CD4-positive, alpha-beta T cell (primary cell): ENCODE data around the gene SND1. TPM values are rescaled to one million over a fixed set of nuclear protein-coding genes. Genes with fewer than 3 reads are reported as not detected.

Experiments
- ATAC-seq: fragments of 200-7000 bp; cut with Tn5 transposase; one replicate; pipeline ENCODE4 v1.10.0; 2022; ENCODE audit warnings: mild to moderate bottlenecking; ENCODE audit not compliant: poor library complexity
- CTCF ChIA-PET: fragments of 350-600 bp; sonication (Branson Sonifier 250); formaldehyde crosslinking; loops from one replicate; lab custom pipeline; 2021; ENCODE audit warnings: antibody characterized with exemption, inconsistent platforms; lab: Charles Lee
- POLR2A ChIA-PET: fragments of 350-600 bp; sonication (Branson Sonifier 250); formaldehyde crosslinking; loops from one replicate; lab custom pipeline; 2021; ENCODE audit warnings: antibody characterized with exemption, inconsistent platforms; lab: Charles Lee
- DNase-seq, 14 experiments: peaks; one replicate each; pipeline ENCODE4 v3.0.0-alpha.2; 2013 to 2020; ENCODE audit warnings: mixed read lengths in 2 of 14
- H3K27ac ChIP-seq, 2 donors: one replicate each; pipeline versions ENCODE4 v1.5.1 to v1.7.0; 2013; ENCODE audit warnings: low read length in 2 of 2, low read depth in 1 of 2, mild to moderate bottlenecking in 1 of 2
- H3K27me3 ChIP-seq, 2 experiments: 1 replicate in 1 of 2; 2 replicates in 1 of 2; pipeline versions ENCODE4 v1.6.1 to v1.7.0; 2013; ENCODE audit warnings: low read length in 2 of 2, control low read depth in 1 of 2, mild to moderate bottlenecking in 1 of 2, moderate library complexity in 1 of 2; ENCODE audit not compliant: insufficient read depth in 2 of 2, control insufficient read depth in 1 of 2
- H3K36me3 ChIP-seq: one replicate; pipeline ENCODE4 v1.6.1; 2013; ENCODE audit warnings: low read length, control low read depth; ENCODE audit not compliant: insufficient read depth
- H3K4me1 ChIP-seq: one replicate; pipeline ENCODE4 v1.6.1; 2013; ENCODE audit warnings: low read length, control low read depth; ENCODE audit not compliant: insufficient read depth
- H3K4me3 ChIP-seq: one replicate; pipeline ENCODE4 v1.5.1; 2013; ENCODE audit warnings: mild to moderate bottlenecking, low read length, moderate library complexity
- H3K9me3 ChIP-seq, 2 experiments: 1 replicate in 1 of 2; 2 replicates in 1 of 2; pipeline versions ENCODE4 v1.6.1 to v1.7.0; 2013; ENCODE audit warnings: low read length in 2 of 2, mild to moderate bottlenecking in 2 of 2, control low read depth in 1 of 2, moderate library complexity in 1 of 2; ENCODE audit not compliant: control insufficient read depth in 1 of 2, insufficient read depth in 1 of 2
- H3K27ac Mint-ChIP-seq: one replicate; pipeline ENCODE4 v1.8.0; 2020; ENCODE audit warnings: mixed read lengths
- H3K27me3 Mint-ChIP-seq: one replicate; pipeline ENCODE4 v1.8.0; 2021; ENCODE audit warnings: mixed read lengths
- H3K36me3 Mint-ChIP-seq: one replicate; pipeline ENCODE4 v1.8.0; 2021; ENCODE audit warnings: low read depth, mixed read lengths
- H3K4me1 Mint-ChIP-seq: one replicate; pipeline ENCODE4 v1.8.0; 2021; ENCODE audit warnings: low read depth, mixed read lengths
- H3K4me3 Mint-ChIP-seq: one replicate; pipeline ENCODE4 v1.8.0; 2020; ENCODE audit warnings: mild to moderate bottlenecking, mixed read lengths
- H3K9me3 Mint-ChIP-seq: one replicate; pipeline ENCODE4 v1.8.0; 2020; ENCODE audit warnings: mixed read lengths
- intact Hi-C, 2 experiments: fragments of 100-400 bp; cut with DNase I in 1 of 2; cut with micrococcal nuclease in 1 of 2; formaldehyde crosslinking; loops; one replicate each; pipeline versions ENCODE4 v1.15.1 to v1.9.0; 2023 to 2025; cut with DNase I, micrococcal nuclease
- total RNA-seq, 174 experiments: library from RNA in 2 of 174; stranded (reverse) in 2 of 174; gene quantifications; one replicate each; pipeline ENCODE4 v1.2.3 and lab custom pipeline; 2021 to 2026
- TF ChIP-seq, protein P1 (sequence below): fragments of 200-600 bp; IDR thresholded peaks from one replicate; pipeline ENCODE4 v1.8.0; 2022; ENCODE audit warnings: antibody characterized with exemption, mild to moderate bottlenecking

The SND1 gene
- total RNA-seq, 2 experiments from 2014 or later = 104 to 113 TPM

GRCh38 chr7:128100225-128100948 lies 448.4 kb downstream of the SND1 start:
- DNase-seq = no peak
- no peak overlapping the region for H3K4me3 Mint-ChIP-seq
- Histone ChIP-seq H3K9me3 (peaks cover 0 to 9% of the 10 kb centered on the region in 2 experiments), H3K27me3 (no peaks in the 10 kb centered on the region), H3K27ac (no peak overlapping the region), H3K36me3 (no peaks in the 10 kb centered on the region), H3K4me3 (no peak overlapping the region), H3K4me1 (peaks cover 27% of the 10 kb centered on the region)
- intact Hi-C loops = no loop called here
- CTCF ChIA-PET = no interaction called here
- H3K9me3 Mint-ChIP-seq = no peaks in the 10 kb centered on the region
- no peaks in the 10 kb centered on the region for H3K27me3 Mint-ChIP-seq
- H3K27ac Mint-ChIP-seq = peak overlapping the region; percentile 56
- ATAC-seq = no peak
- TF ChIP-seq, protein P1, sequence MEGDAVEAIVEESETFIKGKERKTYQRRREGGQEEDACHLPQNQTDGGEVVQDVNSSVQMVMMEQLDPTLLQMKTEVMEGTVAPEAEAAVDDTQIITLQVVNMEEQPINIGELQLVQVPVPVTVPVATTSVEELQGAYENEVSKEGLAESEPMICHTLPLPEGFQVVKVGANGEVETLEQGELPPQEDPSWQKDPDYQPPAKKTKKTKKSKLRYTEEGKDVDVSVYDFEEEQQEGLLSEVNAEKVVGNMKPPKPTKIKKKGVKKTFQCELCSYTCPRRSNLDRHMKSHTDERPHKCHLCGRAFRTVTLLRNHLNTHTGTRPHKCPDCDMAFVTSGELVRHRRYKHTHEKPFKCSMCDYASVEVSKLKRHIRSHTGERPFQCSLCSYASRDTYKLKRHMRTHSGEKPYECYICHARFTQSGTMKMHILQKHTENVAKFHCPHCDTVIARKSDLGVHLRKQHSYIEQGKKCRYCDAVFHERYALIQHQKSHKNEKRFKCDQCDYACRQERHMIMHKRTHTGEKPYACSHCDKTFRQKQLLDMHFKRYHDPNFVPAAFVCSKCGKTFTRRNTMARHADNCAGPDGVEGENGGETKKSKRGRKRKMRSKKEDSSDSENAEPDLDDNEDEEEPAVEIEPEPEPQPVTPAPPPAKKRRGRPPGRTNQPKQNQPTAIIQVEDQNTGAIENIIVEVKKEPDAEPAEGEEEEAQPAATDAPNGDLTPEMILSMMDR = no peak
- H3K4me1 Mint-ChIP-seq = peaks cover 43% of the 10 kb centered on the region
- POLR2A ChIA-PET = interaction anchor here (1.2 kb wide), 1 partner anchor 8 kb away, joined by 6 read pairs; no protein-coding TSS in a partner anchor
- peaks cover 6% of the 10 kb centered on the region for H3K36me3 Mint-ChIP-seq

DNA sequence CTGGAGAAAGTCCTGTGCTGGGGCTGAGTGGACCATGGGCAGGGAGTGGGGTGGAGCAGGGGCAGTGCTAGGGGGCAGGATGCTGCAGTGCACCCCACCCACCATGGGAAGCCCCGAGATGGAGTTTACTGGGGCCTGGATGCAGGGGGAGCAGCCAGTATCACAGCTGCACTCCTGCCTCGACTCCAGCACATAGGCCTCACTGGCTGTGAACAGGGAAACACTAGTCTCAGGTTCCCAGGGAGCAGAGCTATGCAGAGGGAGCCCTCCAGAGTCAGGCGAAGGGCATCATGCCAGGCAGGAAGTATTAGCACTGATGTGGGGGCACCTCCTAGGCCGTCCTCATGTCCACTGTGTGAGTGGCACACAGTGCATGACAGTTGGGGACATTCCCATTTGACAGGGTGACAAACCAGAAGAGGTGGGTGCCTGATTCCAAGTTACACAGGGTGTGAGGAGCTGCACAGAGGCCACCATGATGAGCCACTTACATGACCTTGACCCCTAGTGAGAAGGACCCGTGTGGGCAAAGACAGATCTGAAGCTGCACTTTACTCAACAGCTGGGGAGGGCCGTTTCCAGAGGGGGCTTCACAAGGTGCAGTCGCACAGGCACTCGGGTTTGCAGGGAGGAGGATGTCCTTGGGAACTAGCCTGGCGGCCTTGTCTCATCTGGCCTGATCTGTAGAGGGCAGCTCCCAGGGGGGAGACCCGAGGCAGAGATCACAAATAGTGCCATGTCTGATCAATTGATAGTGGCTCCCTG lies 449.1 kb downstream of the SND1 start:
- ATAC-seq (no peak), DNase-seq (no peak)
- intact Hi-C loops = no loop called here
- Histone ChIP-seq H3K27me3 (no peaks in the 10 kb centered on the region), H3K27ac (no peak overlapping the region), H3K4me3 (no peak overlapping the region), H3K36me3 (no peaks in the 10 kb centered on the region), H3K4me1 (peaks cover 30% of the 10 kb centered on the region), H3K9me3 (peaks cover 0 to 9% of the 10 kb centered on the region in 2 experiments)
- H3K9me3 Mint-ChIP-seq = no peaks in the 10 kb centered on the region
- H3K36me3 Mint-ChIP-seq = peaks cover 2% of the 10 kb centered on the region
- peak overlapping the region; percentile 68 for H3K27ac Mint-ChIP-seq
- H3K27me3 Mint-ChIP-seq = no peaks in the 10 kb centered on the region
- TF ChIP-seq, protein P1 = no peak
- H3K4me1 Mint-ChIP-seq = peaks cover 51% of the 10 kb centered on the region
- ChIA-PET POLR2A (interaction anchor here (0.6 to 1.8 kb wide), 2 partner anchors 10 to 37 kb away, joined by 3 to 6 read pairs; no protein-coding TSS in a partner anchor), CTCF (no interaction called here)
- peak overlapping the region; percentile 35 for H3K4me3 Mint-ChIP-seq

DNA sequence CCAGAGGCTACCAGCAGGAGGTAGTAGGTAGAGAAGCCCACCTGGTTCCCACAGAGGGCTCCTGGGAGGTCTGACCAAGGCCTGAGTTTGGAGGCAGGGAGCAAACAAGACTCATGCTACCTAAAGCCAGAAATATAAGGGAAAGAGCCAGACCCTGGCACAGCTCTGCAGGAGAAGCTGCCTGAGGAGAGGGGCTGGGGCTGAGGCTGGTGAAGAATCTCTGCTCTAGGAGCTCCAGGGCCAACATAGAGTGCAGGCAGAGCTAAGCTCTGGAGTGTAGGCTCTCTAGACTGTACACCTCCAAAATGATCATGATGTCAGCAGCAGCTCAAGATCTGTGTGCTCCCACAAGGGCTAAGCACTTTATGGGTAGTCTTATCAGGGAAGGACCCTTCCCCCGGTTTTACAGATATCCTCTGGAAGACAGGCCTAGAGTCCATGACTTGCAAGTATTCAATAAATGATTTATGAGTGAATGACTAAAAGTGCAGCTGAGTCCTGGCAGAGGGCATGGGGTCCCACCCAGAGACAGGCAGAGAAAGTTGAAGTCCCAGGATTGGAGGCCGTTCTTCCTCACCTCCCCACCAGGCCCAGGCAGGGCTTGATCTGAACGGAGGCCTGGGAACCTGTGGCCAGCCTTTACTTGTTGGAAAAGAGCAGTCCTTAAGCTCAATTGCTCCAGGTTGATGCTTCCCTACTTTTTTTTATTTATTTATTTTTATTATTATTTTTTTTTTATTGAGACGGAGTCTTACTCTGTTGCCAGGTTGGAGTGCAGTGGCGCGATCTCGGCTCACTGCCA lies 450.7 kb downstream of the SND1 start:
- H3K9me3 Mint-ChIP-seq = no peaks in the 10 kb centered on the region
- ATAC-seq (no peak), DNase-seq (no peak)
- Histone ChIP-seq H3K4me1 (peaks cover 44% of the 10 kb centered on the region), H3K36me3 (no peaks in the 10 kb centered on the region), H3K4me3 (no peak overlapping the region), H3K27ac (no peak overlapping the region), H3K27me3 (no peaks in the 10 kb centered on the region), H3K9me3 (peaks cover 0 to 1% of the 10 kb centered on the region in 2 experiments)
- POLR2A ChIA-PET = interaction anchor here (0.8 to 2.0 kb wide), 5 partner anchors 8 to 246 kb away, joined by 3 to 12 read pairs (median 5); no protein-coding TSS in a partner anchor
- intact Hi-C loops = no loop called here
- TF ChIP-seq, protein P1 = no peak
- H3K36me3 Mint-ChIP-seq = no peaks in the 10 kb centered on the region
- no peaks in the 10 kb centered on the region for H3K27me3 Mint-ChIP-seq
- H3K4me1 Mint-ChIP-seq = peaks cover 63% of the 10 kb centered on the region
- CTCF ChIA-PET = no interaction called here
- peak overlapping the region; percentile 68 for H3K27ac Mint-ChIP-seq
- H3K4me3 Mint-ChIP-seq = peak overlapping the region; percentile 82
